ENCODE data around the gene NIT2.

NIT2 gene

GRCh38 chr3:100396967-100397366, 62.4 kb downstream of the NIT2 start:
- DNase-seq (ENCODE audit: low read depth in 2 of 2): no peak

GRCh38 chr3:100399341-100400071, 64.9 kb downstream of the NIT2 start:
- no peak for DNase-seq (ENCODE audit: low read depth in 2 of 2)

GRCh38 chr3:100400419-100400779, 65.8 kb downstream of the NIT2 start:
- peak; percentile 9 to 17 for DNase-seq (ENCODE audit: low read depth in 2 of 2)

- DNase-seq (ENCODE audit: low read depth in 2 of 2): peak; percentile 91 to 92
Observed at GRCh38 chr3:100400780-100401673, 66.5 kb downstream of the NIT2 start, which contains the start of the genes LNP1 and TOMM70. Gene LNP1 (plus strand): TSS chr3:100401539. CDS start chr3:100429730, 28,191 bp downstream. Gene TOMM70 (minus strand): TSS chr3:100401089. CDS start chr3:100400949, 140 bp downstream.

- peak; percentile 9 to 45 for DNase-seq (ENCODE audit: low read depth in 2 of 2)
Observed at GRCh38 chr3:100401674-100402041, 67.1 kb downstream of the NIT2 start.

GRCh38 chr3:100402256-100402655, 67.7 kb downstream of the NIT2 start:
- no peak for DNase-seq (ENCODE audit: low read depth in 2 of 2)

GRCh38 chr3:100402891-100403290, 68.3 kb downstream of the NIT2 start:
- DNase-seq (ENCODE audit: low read depth in 2 of 2): no peak

GRCh38 chr3:100403362-100404249, 69.0 kb downstream of the NIT2 start:
- no peak for DNase-seq (ENCODE audit: low read depth in 2 of 2)

GRCh38 chr3:100404250-100404548, 69.6 kb downstream of the NIT2 start:
- DNase-seq (ENCODE audit: low read depth in 2 of 2): no peak

- no peak for DNase-seq (ENCODE audit: low read depth in 2 of 2)
Observed at GRCh38 chr3:100407164-100407563, 72.6 kb downstream of the NIT2 start.

- no peak for DNase-seq (ENCODE audit: low read depth in 2 of 2)
Observed at GRCh38 chr3:100407977-100408532, 73.5 kb downstream of the NIT2 start.
